ENCODE data around the gene ABCC9. TPM values are rescaled to one million over a fixed set of nuclear protein-coding genes. Genes with fewer than 3 reads are reported as not detected.

Gene ABCC9
- total RNA-seq, 4 donors from 2014 or later = 39.7 to 118 (median 78.4) TPM

- intact Hi-C loops (cut with DNase I; ENCODE audit: low total_unique reads) = loop anchor here (10.0 kb wide), 1 partner anchor 53 kb away; no protein-coding TSS in a partner anchor
- H3K36me3 ChIP-seq = no peaks in the 10 kb centered on the region
- TF ChIP-seq POLR2A (IDR thresholded peaks at IDR 0.05) = no peak
- TF ChIP-seq, protein P1, sequence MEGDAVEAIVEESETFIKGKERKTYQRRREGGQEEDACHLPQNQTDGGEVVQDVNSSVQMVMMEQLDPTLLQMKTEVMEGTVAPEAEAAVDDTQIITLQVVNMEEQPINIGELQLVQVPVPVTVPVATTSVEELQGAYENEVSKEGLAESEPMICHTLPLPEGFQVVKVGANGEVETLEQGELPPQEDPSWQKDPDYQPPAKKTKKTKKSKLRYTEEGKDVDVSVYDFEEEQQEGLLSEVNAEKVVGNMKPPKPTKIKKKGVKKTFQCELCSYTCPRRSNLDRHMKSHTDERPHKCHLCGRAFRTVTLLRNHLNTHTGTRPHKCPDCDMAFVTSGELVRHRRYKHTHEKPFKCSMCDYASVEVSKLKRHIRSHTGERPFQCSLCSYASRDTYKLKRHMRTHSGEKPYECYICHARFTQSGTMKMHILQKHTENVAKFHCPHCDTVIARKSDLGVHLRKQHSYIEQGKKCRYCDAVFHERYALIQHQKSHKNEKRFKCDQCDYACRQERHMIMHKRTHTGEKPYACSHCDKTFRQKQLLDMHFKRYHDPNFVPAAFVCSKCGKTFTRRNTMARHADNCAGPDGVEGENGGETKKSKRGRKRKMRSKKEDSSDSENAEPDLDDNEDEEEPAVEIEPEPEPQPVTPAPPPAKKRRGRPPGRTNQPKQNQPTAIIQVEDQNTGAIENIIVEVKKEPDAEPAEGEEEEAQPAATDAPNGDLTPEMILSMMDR (IDR thresholded peaks at IDR 0.05) = no peak
- no peaks in the 10 kb centered on the region for H3K4me1 ChIP-seq
- H3K4me3 ChIP-seq = no peak overlapping the region
- DNase-seq = no peak
- H3K27me3 ChIP-seq = no peaks in the 10 kb centered on the region
- peak overlapping the region; percentile 20 to 93 for H3K27ac ChIP-seq
- H3K9me3 ChIP-seq = no peaks in the 10 kb centered on the region
Observed at GRCh38 chr12:21771311-21771710, 169.9 kb downstream of the ABCC9 start.

GRCh38 chr12:21769307-21769706, 171.9 kb downstream of the ABCC9 start:
- no peak for DNase-seq
- Histone ChIP-seq H3K27me3 (no peaks in the 10 kb centered on the region), H3K4me1 (no peaks in the 10 kb centered on the region), H3K9me3 (no peaks in the 10 kb centered on the region), H3K4me3 (no peak overlapping the region), H3K27ac (no peak overlapping the region), H3K36me3 (no peaks in the 10 kb centered on the region)
- TF ChIP-seq, protein P1 (IDR thresholded peaks at IDR 0.05) = no peak
- TF ChIP-seq POLR2A (IDR thresholded peaks at IDR 0.05) = no peak
- intact Hi-C loops (cut with DNase I; ENCODE audit: low total_unique reads) = no loop called here

GRCh38 chr12:21766403-21766802, 174.8 kb downstream of the ABCC9 start:
- Histone ChIP-seq H3K4me3 (no peak overlapping the region), H3K36me3 (no peaks in the 10 kb centered on the region), H3K27ac (no peak overlapping the region), H3K4me1 (no peaks in the 10 kb centered on the region), H3K9me3 (no peaks in the 10 kb centered on the region), H3K27me3 (no peaks in the 10 kb centered on the region)
- no peak for TF ChIP-seq POLR2A (IDR thresholded peaks at IDR 0.05)
- TF ChIP-seq, protein P1 (IDR thresholded peaks at IDR 0.05) = no peak
- DNase-seq = no peak
- intact Hi-C loops (cut with DNase I; ENCODE audit: low total_unique reads) = no loop called here

DNA sequence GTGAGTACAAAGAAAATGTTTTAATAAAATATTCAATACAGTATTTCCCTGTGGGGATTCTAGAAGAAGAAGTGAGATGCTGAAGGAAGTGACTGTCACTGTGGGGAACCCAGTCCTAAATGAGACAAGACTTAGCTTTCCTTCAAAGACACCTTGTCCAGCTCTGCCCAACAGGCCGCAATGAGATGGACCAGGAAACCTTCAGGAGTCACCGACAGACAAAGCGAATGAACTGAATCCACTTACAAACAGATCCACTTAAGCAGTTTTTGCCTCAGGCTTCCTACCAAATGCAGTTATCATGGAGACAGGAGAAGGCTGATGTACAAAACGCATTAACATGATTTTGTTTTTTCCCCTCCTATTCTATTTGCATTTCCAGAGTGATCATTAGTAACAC, 176.3 kb downstream of the ABCC9 start:
- no peaks in the 10 kb centered on the region for H3K36me3 ChIP-seq
- no peaks in the 10 kb centered on the region for H3K27me3 ChIP-seq
- no peaks in the 10 kb centered on the region for H3K9me3 ChIP-seq
- H3K4me3 ChIP-seq = no peak overlapping the region
- H3K27ac ChIP-seq = no peak overlapping the region
- H3K4me1 ChIP-seq = no peaks in the 10 kb centered on the region
- intact Hi-C loops (cut with DNase I; ENCODE audit: low total_unique reads) = no loop called here
- TF ChIP-seq POLR2A (IDR thresholded peaks at IDR 0.05) = no peak
- TF ChIP-seq, protein P1 (IDR thresholded peaks at IDR 0.05) = no peak
- no peak for DNase-seq

DNA sequence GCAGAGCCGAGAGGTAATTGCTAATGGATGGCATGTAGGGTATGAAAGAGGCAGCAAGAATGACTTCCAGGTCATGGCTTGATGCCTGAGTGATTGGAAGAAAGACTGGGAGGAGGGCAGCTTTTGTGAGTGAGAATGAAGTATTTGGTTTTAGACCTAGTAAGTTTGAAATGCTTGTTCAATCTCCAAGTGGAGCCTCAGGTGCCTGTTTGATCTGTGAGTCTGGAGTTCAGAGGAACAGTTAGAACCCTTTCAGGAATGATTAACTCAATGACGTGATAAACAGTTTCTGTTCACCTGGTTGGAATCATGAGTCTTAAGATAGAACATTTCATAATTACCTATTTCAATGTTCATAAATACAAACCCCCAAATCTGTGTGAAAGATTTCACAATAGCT, 177.2 kb downstream of the ABCC9 start:
- DNase-seq = no peak
- Histone ChIP-seq H3K36me3 (no peaks in the 10 kb centered on the region), H3K4me1 (no peaks in the 10 kb centered on the region), H3K9me3 (no peaks in the 10 kb centered on the region), H3K27ac (no peak overlapping the region), H3K27me3 (no peaks in the 10 kb centered on the region), H3K4me3 (no peak overlapping the region)
- TF ChIP-seq, protein P1 (IDR thresholded peaks at IDR 0.05) = no peak
- no peak for TF ChIP-seq POLR2A (IDR thresholded peaks at IDR 0.05)
- intact Hi-C loops (cut with DNase I; ENCODE audit: low total_unique reads) = no loop called here
